ENCODE results near the gene CCDC179. TPM values are rescaled to one million over a fixed set of nuclear protein-coding genes. Genes with fewer than 3 reads are reported as not detected.

CCDC179 gene
- total and polyA plus RNA-seq, 3 donors from 2014 or later = 3.3 to 54.1 (median 6.2) TPM

DNA sequence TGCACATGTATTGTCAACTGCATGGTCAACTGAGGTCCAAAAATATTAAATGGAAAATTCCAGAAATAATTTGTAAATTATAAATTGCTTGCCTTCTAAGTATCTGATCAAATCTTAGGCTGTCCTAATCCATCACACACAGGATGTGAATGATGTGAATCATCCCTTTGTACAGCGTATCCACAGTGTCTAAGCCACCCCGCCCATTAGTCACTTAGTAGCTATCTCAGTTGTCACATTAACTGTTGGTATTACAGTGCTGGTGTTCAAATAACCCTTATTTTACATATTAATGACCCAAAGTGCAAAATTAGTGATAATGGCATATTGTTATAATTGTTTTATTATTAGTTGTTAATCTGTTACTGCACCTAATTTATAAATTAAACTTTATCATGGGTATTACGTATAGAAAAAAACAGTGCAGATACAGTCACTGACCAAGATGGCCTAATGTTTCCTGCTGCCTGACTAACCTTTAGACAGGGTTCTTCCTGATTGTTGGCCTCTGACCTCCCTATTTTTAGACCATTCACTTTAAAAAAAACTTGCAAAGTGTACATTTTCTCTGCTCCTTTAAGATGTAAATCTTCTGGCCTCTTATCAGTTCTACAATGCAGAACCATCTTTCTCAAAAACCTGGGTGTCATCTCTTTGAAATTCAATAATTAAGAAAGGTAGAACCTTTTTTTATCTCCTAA, 27.8 kb downstream of the CCDC179 start:
- 72 to 73% methylated on average over 3 of the region's 3 CpGs for WGBS, 2 donors
- Histone ChIP-seq H3K4me1 (no peaks in the 10 kb centered on the region), H3K36me3 (ENCODE audit: low read depth, missing control alignments) (no peaks in the 10 kb centered on the region), H3K4me3 (no peak overlapping the region), H3K9me3 (no peaks in the 10 kb centered on the region), H3K27ac (no peak overlapping the region), H3K27me3 (no peaks in the 10 kb centered on the region)
- TF ChIP-seq CTCF (IDR thresholded peaks at IDR 0.05) (no peak), POLR2A (IDR thresholded peaks at IDR 0.05) (no peak)
- intact Hi-C loops (cut with DNase I; ENCODE audit: low total_unique reads) = no loop called here
- no peak for DNase-seq

- H3K4me1 ChIP-seq = no peaks in the 10 kb centered on the region
- no peaks in the 10 kb centered on the region for H3K27me3 ChIP-seq
- H3K4me3 ChIP-seq = peak overlapping the region; percentile 66 to 98
- no peaks in the 10 kb centered on the region for H3K9me3 ChIP-seq
- no peak overlapping the region for H3K27ac ChIP-seq
- WGBS, 2 donors = 7 to 9% methylated on average over 4 of the region's 4 CpGs
- TF ChIP-seq CTCF (IDR thresholded peaks at IDR 0.05) (no peak), POLR2A (IDR thresholded peaks at IDR 0.05) (no peak)
- H3K36me3 ChIP-seq (ENCODE audit: low read depth, missing control alignments) = no peaks in the 10 kb centered on the region
- no peak for DNase-seq
- intact Hi-C loops (cut with DNase I; ENCODE audit: low total_unique reads) = no loop called here
These were observed 30.2 kb downstream of the CCDC179 start for GRCh38 chr11:22830082-22830414.

GRCh38 chr11:22829231-22830081, 30.8 kb downstream of the CCDC179 start, which contains the start of gene SVIP:
Gene SVIP (minus strand): TSS chr11:22829801. CDS start chr11:22829748, 53 bp downstream.
- Histone ChIP-seq H3K27ac (peak within 1 kb of the TSS; percentile 85 to 87), H3K4me1 (no peaks in the 10 kb centered on the region), H3K36me3 (ENCODE audit: low read depth, missing control alignments) (no peaks in the 10 kb centered on the region), H3K27me3 (no peaks in the 10 kb centered on the region), H3K4me3 (peak within 1 kb of the TSS; percentile 66 to 98), H3K9me3 (no peaks in the 10 kb centered on the region)
- peak; percentile 97 for DNase-seq
- intact Hi-C loops (cut with DNase I; ENCODE audit: low total_unique reads) = no loop called here
- 0 to 1% methylated on average over 15 to 73 of the region's 79 CpGs for WGBS, 2 donors
- TF ChIP-seq POLR2A (IDR thresholded peaks at IDR 0.05) (no peak), CTCF (IDR thresholded peaks at IDR 0.05) (peak in 2 of 3 experiments; percentile 50 to 53)

GRCh38 chr11:22828373-22828772, 31.9 kb downstream of the CCDC179 start:
- no peaks in the 10 kb centered on the region for H3K4me1 ChIP-seq
- 36 to 50% methylated on average over 6 of the region's 6 CpGs for WGBS, 2 donors
- intact Hi-C loops (cut with DNase I; ENCODE audit: low total_unique reads) = no loop called here
- H3K27me3 ChIP-seq = no peaks in the 10 kb centered on the region
- no peaks in the 10 kb centered on the region for H3K36me3 ChIP-seq (ENCODE audit: low read depth, missing control alignments)
- H3K9me3 ChIP-seq = no peaks in the 10 kb centered on the region
- H3K27ac ChIP-seq = no peak overlapping the region
- no peak for TF ChIP-seq CTCF (IDR thresholded peaks at IDR 0.05)
- no peak for TF ChIP-seq POLR2A (IDR thresholded peaks at IDR 0.05)
- DNase-seq = no peak
- H3K4me3 ChIP-seq = peak overlapping the region in 1 of 2 donors; percentile 98

All from testis (tissue), 3 donors.